ENCODE results near the gene PLPPR3. TPM values are rescaled to one million over a fixed set of nuclear protein-coding genes. Genes with fewer than 3 reads are reported as not detected.

The PLPPR3 gene
- total RNA-seq, 2 donors from 2014 or later, result not detected

DNA sequence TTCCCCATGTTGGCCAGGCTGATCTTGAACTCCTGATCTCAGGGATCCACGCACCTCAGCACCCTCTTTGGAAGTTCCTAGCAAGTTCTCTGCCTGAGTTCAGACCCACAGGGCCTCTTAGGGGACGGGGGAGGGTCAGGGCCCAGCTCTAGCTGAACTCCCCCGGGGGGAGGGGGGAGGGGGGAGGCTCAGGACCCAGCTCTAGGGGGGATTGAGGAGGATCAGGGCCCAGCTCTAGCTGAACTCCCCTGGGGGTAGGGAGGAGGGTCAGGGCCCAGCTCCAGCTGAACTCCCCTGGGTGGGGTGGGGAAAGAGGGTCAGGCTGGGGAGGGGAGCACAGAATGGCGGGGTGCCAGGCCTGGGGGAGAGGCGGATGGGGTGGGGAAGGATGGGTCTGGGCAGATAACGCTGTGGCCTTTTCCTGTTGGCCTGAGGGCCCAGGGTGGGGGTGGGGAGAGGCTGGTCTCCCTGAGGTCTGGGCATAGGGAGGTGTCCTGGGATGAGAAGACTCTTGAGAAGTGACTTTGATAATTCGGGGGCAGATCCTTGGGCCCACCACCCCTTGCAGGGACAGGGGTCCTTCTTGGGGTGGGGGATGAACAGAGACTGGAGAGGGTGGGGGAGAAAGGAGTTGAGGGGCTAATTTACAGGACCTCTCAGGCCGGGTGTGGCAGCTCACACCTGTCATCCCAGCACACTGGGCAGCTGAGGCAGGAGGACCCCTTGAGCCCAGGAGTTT, 30.0 kb downstream of the PLPPR3 start:
- Mint-ChIP-seq H3K4me3 (no peak overlapping the region), H3K9me3 (no peaks in the 10 kb centered on the region), H3K36me3 (ENCODE audit: low read depth) (no peaks in the 10 kb centered on the region), H3K4me1 (no peaks in the 10 kb centered on the region), H3K27me3 (no peaks in the 10 kb centered on the region), H3K27ac (no peak overlapping the region)
- ATAC-seq (replicated peaks), result no peak

DNA sequence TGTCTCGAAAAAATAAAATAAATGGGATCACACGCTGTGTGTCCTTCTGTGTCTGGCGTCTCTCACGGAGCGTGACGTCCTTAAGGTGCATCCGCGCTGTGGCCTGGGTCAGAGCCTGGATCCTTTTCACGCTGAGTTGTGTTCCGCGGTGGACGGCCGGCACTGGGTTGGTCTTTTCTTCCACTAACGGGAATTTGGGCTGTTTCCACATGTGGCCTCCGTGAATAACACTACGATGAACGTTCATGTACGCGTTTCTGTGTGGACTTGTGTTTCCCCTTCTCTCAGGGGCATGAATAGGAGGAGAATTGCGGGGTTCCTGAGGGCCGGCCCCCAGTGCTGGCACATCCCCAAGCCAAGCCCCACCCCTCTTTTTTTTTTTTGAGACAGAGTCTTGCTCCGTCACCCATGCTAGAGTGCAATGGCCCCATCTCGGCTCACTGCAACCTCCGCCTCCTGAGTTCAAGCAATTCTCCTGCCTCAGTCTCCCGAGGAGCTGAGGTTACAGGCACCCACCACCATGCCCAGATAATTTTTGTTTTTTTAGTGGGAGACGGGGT, 30.7 kb downstream of the PLPPR3 start:
- Mint-ChIP-seq H3K9me3 (no peaks in the 10 kb centered on the region), H3K27ac (no peak overlapping the region), H3K27me3 (no peaks in the 10 kb centered on the region), H3K4me1 (no peaks in the 10 kb centered on the region), H3K4me3 (no peak overlapping the region), H3K36me3 (ENCODE audit: low read depth) (no peaks in the 10 kb centered on the region)
- ATAC-seq (replicated peaks), result no peak

DNA sequence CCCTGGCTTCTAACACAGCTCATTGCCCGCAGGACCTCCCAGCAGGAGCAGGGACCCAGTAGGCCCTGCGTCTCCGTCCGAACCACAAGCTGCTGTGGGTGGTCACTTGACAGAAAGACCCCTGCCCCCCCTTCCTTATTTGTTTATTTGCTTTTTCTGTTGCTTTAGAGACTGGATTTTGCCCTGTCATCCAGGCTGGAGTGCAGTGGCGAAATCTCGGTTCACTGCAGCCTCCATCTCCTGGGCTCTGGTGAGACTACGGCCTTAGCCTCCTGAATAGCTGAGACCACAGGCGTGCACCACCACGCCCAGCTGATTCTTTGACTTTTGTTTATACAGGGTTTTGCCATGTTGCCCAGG, 32.1 kb downstream of the PLPPR3 start:
- H3K36me3 Mint-ChIP-seq (ENCODE audit: low read depth), result no peaks in the 10 kb centered on the region
- ATAC-seq (replicated peaks), result no peak
- no peak overlapping the region for H3K27ac Mint-ChIP-seq
- H3K4me1 Mint-ChIP-seq, result no peaks in the 10 kb centered on the region
- H3K27me3 Mint-ChIP-seq, result no peaks in the 10 kb centered on the region
- H3K9me3 Mint-ChIP-seq, result no peaks in the 10 kb centered on the region
- no peak overlapping the region for H3K4me3 Mint-ChIP-seq

DNA sequence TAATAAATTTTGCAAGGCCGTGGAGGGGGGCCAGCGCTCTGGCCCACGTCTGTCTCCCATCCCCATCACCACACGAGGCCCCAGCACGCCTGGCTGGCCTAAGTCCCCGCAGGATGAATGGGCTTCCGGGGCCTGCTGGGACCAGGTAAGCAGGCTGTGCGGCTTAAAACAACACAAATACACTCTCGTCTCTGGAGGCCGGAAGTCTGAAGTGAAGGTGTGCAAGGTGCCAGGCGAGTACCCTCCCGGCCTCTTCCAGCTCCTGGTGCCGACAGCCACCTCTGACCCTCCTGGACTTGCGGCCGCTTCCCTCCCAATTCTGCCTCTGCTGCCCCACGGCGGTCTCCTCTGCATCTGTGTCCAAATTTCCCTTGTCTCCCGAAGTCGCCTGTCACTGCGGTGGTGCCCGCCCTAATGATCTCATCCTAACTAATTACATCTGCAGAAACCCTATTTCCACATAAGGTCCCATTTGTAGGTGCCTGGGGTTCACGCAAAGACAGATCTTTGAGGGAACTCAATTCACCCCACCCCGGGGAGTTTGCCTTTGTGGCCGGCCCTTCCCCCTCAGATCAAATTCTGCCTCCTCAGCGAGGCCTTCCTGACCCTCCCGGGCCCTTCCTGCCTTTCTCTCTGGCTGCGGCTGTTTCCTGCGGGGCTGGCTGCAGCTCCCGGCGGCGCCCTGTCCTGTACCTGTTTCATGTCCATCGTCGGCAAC, 32.6 kb downstream of the PLPPR3 start:
- no peak overlapping the region for H3K27ac Mint-ChIP-seq
- ATAC-seq (replicated peaks), result no peak
- H3K4me1 Mint-ChIP-seq, result no peaks in the 10 kb centered on the region
- H3K4me3 Mint-ChIP-seq, result no peak overlapping the region
- H3K9me3 Mint-ChIP-seq, result no peaks in the 10 kb centered on the region
- no peaks in the 10 kb centered on the region for H3K36me3 Mint-ChIP-seq (ENCODE audit: low read depth)
- H3K27me3 Mint-ChIP-seq, result no peaks in the 10 kb centered on the region

DNA sequence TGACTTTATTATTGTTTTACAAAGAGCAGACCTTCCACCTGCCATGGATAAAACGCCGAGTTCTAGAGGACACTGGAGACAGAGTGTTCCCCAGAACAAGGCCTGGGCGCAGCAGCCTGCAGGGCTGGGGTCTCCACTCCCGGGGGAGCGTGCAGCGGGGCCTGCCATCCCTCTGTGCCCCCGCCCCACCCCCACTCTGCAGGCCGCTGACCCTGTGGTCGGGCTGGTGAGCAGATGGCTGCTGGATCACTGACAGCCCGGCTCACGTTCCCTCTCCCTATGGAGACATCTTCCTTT, 33.1 kb downstream of the PLPPR3 start:
- H3K4me3 Mint-ChIP-seq, result no peak overlapping the region
- ATAC-seq (replicated peaks), result no peak
- no peaks in the 10 kb centered on the region for H3K27me3 Mint-ChIP-seq
- no peaks in the 10 kb centered on the region for H3K36me3 Mint-ChIP-seq (ENCODE audit: low read depth)
- no peaks in the 10 kb centered on the region for H3K9me3 Mint-ChIP-seq
- H3K27ac Mint-ChIP-seq, result no peak overlapping the region
- no peaks in the 10 kb centered on the region for H3K4me1 Mint-ChIP-seq

DNA sequence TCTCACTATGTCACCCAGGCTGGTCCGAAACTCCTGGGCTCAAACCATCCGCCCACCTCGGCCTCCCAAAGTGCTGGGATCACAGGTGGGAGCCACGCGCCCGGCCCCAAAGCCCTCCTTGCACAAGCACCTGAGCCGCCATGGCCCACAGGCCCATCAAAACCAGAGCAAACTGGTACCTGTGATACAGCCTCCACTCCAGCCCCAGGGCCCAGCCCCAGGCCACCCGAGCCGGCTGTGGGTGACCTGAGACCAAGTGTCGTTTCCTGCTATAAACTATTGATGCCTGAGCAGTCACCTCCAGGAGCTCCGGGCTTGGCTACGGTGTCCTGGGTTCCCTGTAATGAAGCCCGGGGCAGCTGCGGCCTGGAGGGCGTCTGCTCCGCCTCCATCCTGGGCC, 34.2 kb downstream of the PLPPR3 start:
- H3K9me3 Mint-ChIP-seq, result no peaks in the 10 kb centered on the region
- no peak for ATAC-seq (replicated peaks)
- no peaks in the 10 kb centered on the region for H3K27me3 Mint-ChIP-seq
- no peak overlapping the region for H3K4me3 Mint-ChIP-seq
- H3K4me1 Mint-ChIP-seq, result no peaks in the 10 kb centered on the region
- no peak overlapping the region for H3K27ac Mint-ChIP-seq
- no peaks in the 10 kb centered on the region for H3K36me3 Mint-ChIP-seq (ENCODE audit: low read depth)

DNA sequence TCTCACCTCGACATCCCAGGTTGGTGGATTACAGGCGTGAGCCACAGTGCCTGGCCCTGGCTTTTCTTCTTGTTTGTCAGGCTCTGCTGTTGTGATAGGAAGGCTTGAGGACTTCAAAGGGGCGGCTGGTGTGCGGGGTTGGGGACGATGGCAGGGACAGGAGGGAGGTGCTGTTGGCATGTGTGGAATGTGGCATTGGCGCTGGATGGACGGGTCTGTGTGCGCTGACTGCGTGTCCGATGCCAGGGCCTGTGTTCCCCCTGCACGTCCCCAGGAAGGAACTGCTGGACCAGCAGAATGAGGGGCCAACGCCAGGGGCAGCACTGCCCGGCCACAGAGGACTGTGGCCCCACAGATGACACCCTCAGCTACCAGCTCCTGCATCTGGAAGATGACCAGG, 37.2 kb downstream of the PLPPR3 start:
- H3K27ac Mint-ChIP-seq, result no peak overlapping the region
- no peaks in the 10 kb centered on the region for H3K9me3 Mint-ChIP-seq
- H3K4me1 Mint-ChIP-seq, result no peaks in the 10 kb centered on the region
- no peak overlapping the region for H3K4me3 Mint-ChIP-seq
- no peaks in the 10 kb centered on the region for H3K36me3 Mint-ChIP-seq (ENCODE audit: low read depth)
- H3K27me3 Mint-ChIP-seq, result no peaks in the 10 kb centered on the region
- no peak for ATAC-seq (replicated peaks)

DNA sequence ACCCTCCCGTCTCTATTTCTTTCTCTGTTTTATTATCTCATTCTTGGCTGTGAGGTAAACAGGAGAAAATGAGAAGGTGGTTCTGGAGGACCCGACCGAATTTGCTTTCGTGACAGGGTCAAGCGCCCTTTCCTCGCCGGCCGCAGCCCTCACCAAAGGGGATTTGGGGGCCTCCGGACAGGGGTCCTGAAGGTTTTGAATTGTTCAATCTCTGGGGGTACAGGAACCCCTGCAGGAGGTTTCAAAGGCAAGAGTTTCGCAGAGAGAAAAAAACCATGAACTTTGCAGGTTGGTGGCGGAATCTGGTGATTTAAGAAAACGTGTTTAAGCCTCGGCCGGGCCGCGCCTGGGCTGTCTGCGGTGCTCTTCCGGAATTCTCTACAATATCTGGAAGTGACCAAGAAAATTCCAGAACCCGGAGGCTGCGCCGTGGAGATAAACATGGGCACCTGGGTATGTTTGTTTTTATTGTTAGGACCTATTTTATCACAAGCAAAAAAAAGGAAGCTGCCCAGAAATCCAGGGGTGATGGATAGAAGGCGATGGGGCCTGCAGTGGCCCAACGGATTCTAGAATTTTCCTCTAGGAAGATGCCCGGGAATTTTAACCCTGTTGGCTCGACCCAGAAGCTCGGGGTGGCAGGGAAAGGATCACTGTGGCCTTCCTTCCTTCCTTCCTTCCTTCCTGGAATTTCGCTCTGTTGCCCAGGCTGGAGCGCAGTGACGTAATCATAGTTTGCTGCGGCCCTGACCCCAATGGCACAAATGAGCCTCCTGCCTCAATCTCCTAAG, 38.7 kb downstream of the PLPPR3 start:
- Mint-ChIP-seq H3K36me3 (ENCODE audit: low read depth) (no peaks in the 10 kb centered on the region), H3K4me1 (no peaks in the 10 kb centered on the region), H3K4me3 (no peak overlapping the region), H3K27ac (no peak overlapping the region), H3K9me3 (no peaks in the 10 kb centered on the region), H3K27me3 (no peaks in the 10 kb centered on the region)
- ATAC-seq (replicated peaks), result no peak

DNA sequence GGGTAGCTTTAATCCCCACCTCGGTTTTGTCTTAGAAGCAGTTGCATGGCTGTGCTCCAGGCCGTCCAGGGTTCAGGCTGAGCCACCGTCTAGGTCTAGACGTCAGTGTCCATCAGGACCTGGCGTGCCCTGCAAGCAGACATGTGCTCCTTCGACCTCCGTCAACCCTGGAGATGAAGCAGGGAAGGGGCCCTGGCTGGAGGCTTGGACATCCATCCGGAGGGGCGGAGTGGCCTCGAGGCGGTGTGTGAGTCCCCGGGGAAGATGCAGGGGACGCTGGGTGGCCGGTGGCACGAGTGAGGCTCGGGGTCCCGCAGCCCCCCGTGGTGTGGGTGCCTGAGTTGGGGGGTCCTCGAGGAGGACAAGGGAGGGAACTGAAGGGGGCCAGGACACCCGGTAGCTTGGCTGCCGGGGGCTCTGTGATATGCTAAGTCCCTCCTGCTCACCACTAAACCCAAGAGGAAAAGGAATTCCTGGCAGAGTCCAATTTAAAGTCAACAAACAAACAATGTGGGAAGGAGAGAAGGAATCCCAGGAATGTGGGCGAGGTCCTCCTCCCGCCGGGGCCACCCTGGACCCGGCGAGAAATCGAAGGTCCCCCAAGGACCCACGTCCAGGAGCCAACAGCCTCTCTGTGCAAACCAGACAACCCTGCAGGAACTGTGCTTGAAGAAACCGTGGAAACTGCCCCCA, 39.4 kb downstream of the PLPPR3 start:
- Mint-ChIP-seq H3K9me3 (no peaks in the 10 kb centered on the region), H3K4me3 (no peak overlapping the region), H3K4me1 (no peaks in the 10 kb centered on the region), H3K27ac (no peak overlapping the region), H3K36me3 (ENCODE audit: low read depth) (no peaks in the 10 kb centered on the region), H3K27me3 (no peaks in the 10 kb centered on the region)
- ATAC-seq (replicated peaks), result no peak

DNA sequence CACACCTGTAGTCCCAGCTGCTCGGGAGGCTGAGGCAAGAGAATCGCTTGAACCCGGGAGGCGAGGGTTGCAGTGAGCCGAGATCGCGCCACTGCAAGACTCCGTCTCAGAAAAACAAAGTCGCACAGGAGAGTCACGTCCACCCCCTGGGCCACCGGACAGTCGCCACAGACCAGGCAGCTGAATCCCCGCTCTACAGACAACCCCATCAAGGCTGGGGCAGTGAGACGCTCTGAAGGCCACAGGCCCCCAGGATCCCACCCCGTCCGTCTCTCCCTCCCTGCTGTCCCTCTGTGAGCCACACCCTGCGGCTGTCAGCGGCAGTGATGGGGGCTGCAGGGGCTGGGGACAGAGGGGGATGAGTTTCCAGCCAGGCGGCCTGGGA, 40.0 kb downstream of the PLPPR3 start:
- no peaks in the 10 kb centered on the region for H3K9me3 Mint-ChIP-seq
- H3K4me3 Mint-ChIP-seq, result no peak overlapping the region
- no peaks in the 10 kb centered on the region for H3K27me3 Mint-ChIP-seq
- H3K4me1 Mint-ChIP-seq, result no peaks in the 10 kb centered on the region
- H3K27ac Mint-ChIP-seq, result no peak overlapping the region
- no peaks in the 10 kb centered on the region for H3K36me3 Mint-ChIP-seq (ENCODE audit: low read depth)
- ATAC-seq (replicated peaks), result no peak

DNA sequence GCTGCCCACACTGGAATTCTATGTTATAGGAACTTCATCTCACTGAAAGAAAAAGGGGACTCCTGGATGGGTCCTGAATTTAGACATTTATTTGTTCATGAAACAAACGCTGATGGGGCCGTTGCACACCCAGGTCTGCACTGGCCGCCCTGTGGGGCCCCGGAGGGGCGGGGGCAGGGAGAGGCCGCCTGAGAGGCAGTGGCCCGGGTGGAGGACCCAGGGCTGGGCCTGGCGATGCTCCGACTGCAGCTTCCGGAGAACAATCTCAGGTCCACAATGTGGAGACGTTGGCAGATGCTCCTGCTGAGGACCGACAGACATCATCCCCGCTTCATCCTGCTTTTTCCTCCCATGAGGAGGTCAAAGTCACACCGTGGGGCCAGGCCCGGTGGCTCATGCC, 40.8 kb downstream of the PLPPR3 start:
- H3K4me1 Mint-ChIP-seq, result no peaks in the 10 kb centered on the region
- no peak overlapping the region for H3K4me3 Mint-ChIP-seq
- no peak for ATAC-seq (replicated peaks)
- no peak overlapping the region for H3K27ac Mint-ChIP-seq
- H3K36me3 Mint-ChIP-seq (ENCODE audit: low read depth), result no peaks in the 10 kb centered on the region
- H3K9me3 Mint-ChIP-seq, result no peaks in the 10 kb centered on the region
- H3K27me3 Mint-ChIP-seq, result no peaks in the 10 kb centered on the region

DNA sequence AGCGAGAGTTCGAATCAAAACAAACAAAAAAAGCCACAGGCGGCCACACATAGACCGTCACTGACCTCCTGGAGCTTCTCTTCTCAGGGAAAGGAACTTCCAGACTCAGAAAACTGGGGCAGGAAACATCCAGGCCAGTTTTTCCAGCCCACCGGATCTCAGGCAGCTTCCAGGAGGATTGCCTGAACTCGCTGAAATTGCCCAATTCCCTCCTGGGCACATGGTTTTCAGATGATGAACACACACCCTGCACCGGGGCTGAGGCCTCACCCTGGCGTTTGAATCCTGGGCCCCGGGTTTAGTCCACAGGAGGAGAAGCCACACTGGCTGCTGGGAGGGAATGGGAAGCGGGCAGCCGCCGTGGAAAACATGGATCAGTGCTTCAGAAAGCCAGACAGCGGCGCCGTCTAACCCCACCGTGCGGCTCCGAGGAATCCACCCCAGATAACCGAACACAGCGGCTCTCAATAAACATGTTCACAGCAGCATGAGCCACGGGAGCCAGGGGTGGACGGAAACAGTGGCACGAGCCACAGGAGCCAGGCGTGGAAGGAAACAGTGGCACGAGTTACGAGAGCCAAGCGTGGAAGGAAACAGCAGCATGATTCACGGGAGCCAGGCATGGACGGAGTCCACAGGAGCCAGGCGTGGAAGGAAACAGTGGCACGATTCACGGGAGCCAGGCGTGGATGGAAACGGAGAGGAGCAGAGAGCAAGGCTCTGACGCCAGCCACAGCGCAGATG, 42.7 kb downstream of the PLPPR3 start:
- H3K4me3 Mint-ChIP-seq, result no peak overlapping the region
- ATAC-seq (replicated peaks), result no peak
- H3K4me1 Mint-ChIP-seq, result no peaks in the 10 kb centered on the region

DNA sequence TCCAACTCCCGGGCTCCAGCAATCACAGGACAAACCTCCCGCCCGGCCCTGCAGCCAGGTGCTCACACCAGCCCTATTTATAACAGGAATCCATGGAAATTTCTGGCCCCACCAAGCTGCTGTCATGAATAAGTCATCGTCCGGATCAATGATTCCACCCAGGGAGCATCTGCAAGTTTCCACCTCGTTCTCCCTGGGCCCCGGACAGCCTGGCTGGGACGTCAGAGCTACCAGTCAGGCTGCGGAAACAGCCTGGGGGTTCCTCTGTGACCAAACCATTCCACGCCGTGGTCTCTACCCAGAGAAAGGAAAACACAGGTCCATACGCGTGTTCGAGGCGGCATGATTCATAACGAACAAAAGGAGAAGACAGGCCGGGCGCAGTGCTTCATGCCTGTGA, 45.2 kb downstream of the PLPPR3 start:
- Mint-ChIP-seq H3K36me3 (ENCODE audit: low read depth) (no peaks in the 10 kb centered on the region), H3K4me1 (no peaks in the 10 kb centered on the region), H3K9me3 (no peaks in the 10 kb centered on the region), H3K27ac (no peak overlapping the region), H3K4me3 (no peak overlapping the region), H3K27me3 (no peaks in the 10 kb centered on the region)
- no peak for ATAC-seq (replicated peaks)

More for the DNA sequence above, 42.7 kb downstream of the PLPPR3 start:
- Mint-ChIP-seq H3K9me3 (no peaks in the 10 kb centered on the region), H3K27ac (no peak overlapping the region), H3K27me3 (no peaks in the 10 kb centered on the region), H3K36me3 (ENCODE audit: low read depth) (no peaks in the 10 kb centered on the region)
